ENCODE results near the gene WWOX.

DNA sequence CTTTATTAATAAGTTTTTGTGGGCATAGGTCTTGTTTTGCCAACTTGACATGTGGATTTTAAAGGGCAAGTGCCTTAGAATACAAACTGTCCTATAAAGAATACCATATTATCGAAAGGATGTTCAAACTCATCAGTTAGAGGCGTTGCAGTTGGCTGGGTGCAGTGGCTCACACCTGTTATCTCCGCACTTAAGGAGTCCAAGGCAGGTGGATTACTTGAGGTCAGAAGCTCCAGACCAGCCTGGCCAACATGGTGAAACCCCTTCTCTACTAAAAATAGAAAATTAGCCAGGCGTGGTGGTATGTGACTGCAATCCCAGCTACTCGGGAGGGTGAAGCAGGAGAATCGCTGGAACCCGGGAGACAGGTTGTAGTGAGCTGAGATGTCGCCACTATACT is 472.0 kb downstream of the WWOX start:
- no peak for TF ChIP-seq POU2F2 (IDR thresholded peaks at IDR 0.05; ENCODE audit: low read depth, low read length)
- TF ChIP-seq POLR2A (IDR thresholded peaks at IDR 0.05; ENCODE audit: low read depth, low read length): no peak
- no peak for TF ChIP-seq POLR2AphosphoS5 (IDR thresholded peaks at IDR 0.05; ENCODE audit: low read depth, low read length)
- no peak for TF ChIP-seq TAF1 (IDR thresholded peaks at IDR 0.05; ENCODE audit: low read depth, low read length)
- no peak for TF ChIP-seq PAX5 (IDR thresholded peaks at IDR 0.05; ENCODE audit: insufficient read depth, low read length, severe bottlenecking)
- no peak for TF ChIP-seq SPI1 (IDR thresholded peaks at IDR 0.05; ENCODE audit: low read depth, low read length)

Data from GM12891 (cell line).